ENCODE measurements around the gene SHISA5.

GRCh38 chr3:48446043-48446424, 57.9 kb downstream of the SHISA5 start:
- TF ChIP-seq, protein P1, sequence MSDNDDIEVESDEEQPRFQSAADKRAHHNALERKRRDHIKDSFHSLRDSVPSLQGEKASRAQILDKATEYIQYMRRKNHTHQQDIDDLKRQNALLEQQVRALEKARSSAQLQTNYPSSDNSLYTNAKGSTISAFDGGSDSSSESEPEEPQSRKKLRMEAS (IDR thresholded peaks at IDR 0.05), result no peak
- TF ChIP-seq TAF1 (conservative IDR thresholded peaks at IDR 0.05), result no peak
- TF ChIP-seq, protein P2, sequence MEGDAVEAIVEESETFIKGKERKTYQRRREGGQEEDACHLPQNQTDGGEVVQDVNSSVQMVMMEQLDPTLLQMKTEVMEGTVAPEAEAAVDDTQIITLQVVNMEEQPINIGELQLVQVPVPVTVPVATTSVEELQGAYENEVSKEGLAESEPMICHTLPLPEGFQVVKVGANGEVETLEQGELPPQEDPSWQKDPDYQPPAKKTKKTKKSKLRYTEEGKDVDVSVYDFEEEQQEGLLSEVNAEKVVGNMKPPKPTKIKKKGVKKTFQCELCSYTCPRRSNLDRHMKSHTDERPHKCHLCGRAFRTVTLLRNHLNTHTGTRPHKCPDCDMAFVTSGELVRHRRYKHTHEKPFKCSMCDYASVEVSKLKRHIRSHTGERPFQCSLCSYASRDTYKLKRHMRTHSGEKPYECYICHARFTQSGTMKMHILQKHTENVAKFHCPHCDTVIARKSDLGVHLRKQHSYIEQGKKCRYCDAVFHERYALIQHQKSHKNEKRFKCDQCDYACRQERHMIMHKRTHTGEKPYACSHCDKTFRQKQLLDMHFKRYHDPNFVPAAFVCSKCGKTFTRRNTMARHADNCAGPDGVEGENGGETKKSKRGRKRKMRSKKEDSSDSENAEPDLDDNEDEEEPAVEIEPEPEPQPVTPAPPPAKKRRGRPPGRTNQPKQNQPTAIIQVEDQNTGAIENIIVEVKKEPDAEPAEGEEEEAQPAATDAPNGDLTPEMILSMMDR (IDR thresholded peaks at IDR 0.05; ENCODE audit: low read depth, low read length, missing input control), result no peak
